H1 (cell line): ENCODE results near the gene NT5C1A. TPM values are rescaled to one million over a fixed set of nuclear protein-coding genes. Genes with fewer than 3 reads are reported as not detected.
A peak's percentile ranks its signal among the peaks of the same experiment; 100 is the strongest.

Source experiments
- HDAC2 ChIP-seq, 2 experiments: fragments of 300-600 bp in 1 of 2; sonication (generic) in 1 of 2; IDR thresholded peaks; 2 replicates each; pipeline ENCODE4 v1.6.1; 2011 to 2012; ENCODE audit warnings: low read depth in 2 of 2, low read length in 2 of 2, mild to moderate bottlenecking in 2 of 2, moderate library complexity in 2 of 2, borderline replicate concordance in 1 of 2, inconsistent platforms in 1 of 2
- POU5F1 ChIP-seq: IDR thresholded peaks from 2 replicates; pipeline ENCODE4 v1.6.1; 2011; ENCODE audit warnings: low read depth, mild to moderate bottlenecking, low read length, moderate library complexity
- polyA plus RNA-seq, 7 experiments: library from polyadenylated mRNA; depleted of rRNA in 3 of 7; stranded (reverse) in 5 of 7; unstranded in 2 of 7; fragments of >200 nt in 5 of 7; fragments of 200-250 nt in 2 of 7; gene quantifications; 1 replicate in 5 of 7; 2 replicates in 1 of 7; 4 replicates in 1 of 7; pipeline versions ENCODE4 v1.2.1 to v1.2.3, GENCODE V29; 2011 to 2013; ENCODE audit warnings: missing spikeins in 2 of 7, mixed read lengths in 2 of 7
- total RNA-seq: library from RNA; stranded (reverse); fragmentation: NEBNext Ultra II Directional; extraction: Animal tissue kit (Norgen Biotek cat#: 25700); gene quantifications from 2 replicates; pipeline ENCODE4 v1.2.1, GENCODE V29; 2021

The NT5C1A gene
- total and polyA plus RNA-seq, 2 of the 8 experiments (the other 6 are each of a cell fraction or from before 2014, with no cell fraction given): not detected

GRCh38 chr1:39711966-39712340 is 40.0 kb upstream of the NT5C1A start (continued):
- TF ChIP-seq POU5F1: peak; percentile 94
- 0 out of 4 replicates have a peak, but pooled peaks of 1 of the 2 experiments have one; percentile 63 for TF ChIP-seq HDAC2 (IDR thresholded peaks at IDR 0.05; ENCODE audit: borderline replicate concordance in 1 of 2, low read depth in 2 of 2, low read length in 2 of 2)
- TF ChIP-seq, all 59 proteins: peak for 16
